H1 (cell line): Measurements from ENCODE around the gene CRYGS. TPM values are rescaled to one million over a fixed set of nuclear protein-coding genes. Genes with fewer than 3 reads are reported as not detected.

Experiments
- polyA plus RNA-seq, 7 experiments: library from polyadenylated mRNA; depleted of rRNA in 3 of 7; stranded (reverse) in 5 of 7; unstranded in 2 of 7; fragments of >200 nt in 5 of 7; fragments of 200-250 nt in 2 of 7; gene quantifications; 1 replicate in 5 of 7; 2 replicates in 1 of 7; 4 replicates in 1 of 7; pipeline versions ENCODE4 v1.2.1 to v1.2.3, GENCODE V29; 2011 to 2013; ENCODE audit warnings: missing spikeins in 2 of 7, mixed read lengths in 2 of 7
- total RNA-seq: library from RNA; stranded (reverse); fragmentation: NEBNext Ultra II Directional; extraction: Animal tissue kit (Norgen Biotek cat#: 25700); gene quantifications from 2 replicates; pipeline ENCODE4 v1.2.1, GENCODE V29; 2021
- TF ChIP-seq, protein P1 (sequence below): fragments of 300-600 bp; sonication (generic); IDR thresholded peaks from 2 replicates; pipeline ENCODE4 v1.7.1; 2012; ENCODE audit warnings: low read length, moderate library complexity, mild to moderate bottlenecking, inconsistent platforms; ENCODE audit not compliant: insufficient replicate concordance

The CRYGS gene
- total and polyA plus RNA-seq, 2 of the 8 experiments (the other 6 are each of a cell fraction or from before 2014, with no cell fraction given): 1.5 to 1.8 TPM

DNA sequence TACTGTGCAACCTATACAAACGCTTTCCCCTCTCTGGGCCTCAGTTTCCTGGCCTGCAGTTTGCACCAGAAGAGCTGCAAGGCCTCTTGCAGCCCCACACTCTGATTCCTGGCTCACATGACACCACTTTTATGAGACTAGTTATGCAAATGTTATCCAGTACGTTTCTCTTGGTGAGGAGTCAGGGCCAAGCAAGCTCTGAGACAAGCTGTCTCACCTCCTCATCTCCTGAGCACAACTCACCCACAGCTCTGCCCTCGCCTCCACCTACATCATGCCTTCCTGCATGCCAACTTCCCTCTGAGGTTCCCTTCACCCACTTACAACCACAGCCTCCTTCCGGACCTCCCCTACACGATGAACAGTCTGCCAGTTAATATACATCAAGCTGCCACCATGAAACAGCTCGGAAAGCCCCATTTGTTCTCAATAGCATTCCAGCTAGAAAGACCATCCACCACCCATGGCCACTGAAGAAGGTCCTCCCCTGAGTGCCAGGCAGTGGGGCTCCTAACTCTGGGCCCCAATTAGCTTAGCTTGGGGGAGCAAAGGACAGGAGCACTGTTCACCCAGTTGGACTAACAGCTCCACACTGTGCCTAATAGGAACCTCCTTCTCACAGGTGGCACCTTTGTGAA is 25.0 kb downstream of the CRYGS start (continued):
- TF ChIP-seq, protein P1, sequence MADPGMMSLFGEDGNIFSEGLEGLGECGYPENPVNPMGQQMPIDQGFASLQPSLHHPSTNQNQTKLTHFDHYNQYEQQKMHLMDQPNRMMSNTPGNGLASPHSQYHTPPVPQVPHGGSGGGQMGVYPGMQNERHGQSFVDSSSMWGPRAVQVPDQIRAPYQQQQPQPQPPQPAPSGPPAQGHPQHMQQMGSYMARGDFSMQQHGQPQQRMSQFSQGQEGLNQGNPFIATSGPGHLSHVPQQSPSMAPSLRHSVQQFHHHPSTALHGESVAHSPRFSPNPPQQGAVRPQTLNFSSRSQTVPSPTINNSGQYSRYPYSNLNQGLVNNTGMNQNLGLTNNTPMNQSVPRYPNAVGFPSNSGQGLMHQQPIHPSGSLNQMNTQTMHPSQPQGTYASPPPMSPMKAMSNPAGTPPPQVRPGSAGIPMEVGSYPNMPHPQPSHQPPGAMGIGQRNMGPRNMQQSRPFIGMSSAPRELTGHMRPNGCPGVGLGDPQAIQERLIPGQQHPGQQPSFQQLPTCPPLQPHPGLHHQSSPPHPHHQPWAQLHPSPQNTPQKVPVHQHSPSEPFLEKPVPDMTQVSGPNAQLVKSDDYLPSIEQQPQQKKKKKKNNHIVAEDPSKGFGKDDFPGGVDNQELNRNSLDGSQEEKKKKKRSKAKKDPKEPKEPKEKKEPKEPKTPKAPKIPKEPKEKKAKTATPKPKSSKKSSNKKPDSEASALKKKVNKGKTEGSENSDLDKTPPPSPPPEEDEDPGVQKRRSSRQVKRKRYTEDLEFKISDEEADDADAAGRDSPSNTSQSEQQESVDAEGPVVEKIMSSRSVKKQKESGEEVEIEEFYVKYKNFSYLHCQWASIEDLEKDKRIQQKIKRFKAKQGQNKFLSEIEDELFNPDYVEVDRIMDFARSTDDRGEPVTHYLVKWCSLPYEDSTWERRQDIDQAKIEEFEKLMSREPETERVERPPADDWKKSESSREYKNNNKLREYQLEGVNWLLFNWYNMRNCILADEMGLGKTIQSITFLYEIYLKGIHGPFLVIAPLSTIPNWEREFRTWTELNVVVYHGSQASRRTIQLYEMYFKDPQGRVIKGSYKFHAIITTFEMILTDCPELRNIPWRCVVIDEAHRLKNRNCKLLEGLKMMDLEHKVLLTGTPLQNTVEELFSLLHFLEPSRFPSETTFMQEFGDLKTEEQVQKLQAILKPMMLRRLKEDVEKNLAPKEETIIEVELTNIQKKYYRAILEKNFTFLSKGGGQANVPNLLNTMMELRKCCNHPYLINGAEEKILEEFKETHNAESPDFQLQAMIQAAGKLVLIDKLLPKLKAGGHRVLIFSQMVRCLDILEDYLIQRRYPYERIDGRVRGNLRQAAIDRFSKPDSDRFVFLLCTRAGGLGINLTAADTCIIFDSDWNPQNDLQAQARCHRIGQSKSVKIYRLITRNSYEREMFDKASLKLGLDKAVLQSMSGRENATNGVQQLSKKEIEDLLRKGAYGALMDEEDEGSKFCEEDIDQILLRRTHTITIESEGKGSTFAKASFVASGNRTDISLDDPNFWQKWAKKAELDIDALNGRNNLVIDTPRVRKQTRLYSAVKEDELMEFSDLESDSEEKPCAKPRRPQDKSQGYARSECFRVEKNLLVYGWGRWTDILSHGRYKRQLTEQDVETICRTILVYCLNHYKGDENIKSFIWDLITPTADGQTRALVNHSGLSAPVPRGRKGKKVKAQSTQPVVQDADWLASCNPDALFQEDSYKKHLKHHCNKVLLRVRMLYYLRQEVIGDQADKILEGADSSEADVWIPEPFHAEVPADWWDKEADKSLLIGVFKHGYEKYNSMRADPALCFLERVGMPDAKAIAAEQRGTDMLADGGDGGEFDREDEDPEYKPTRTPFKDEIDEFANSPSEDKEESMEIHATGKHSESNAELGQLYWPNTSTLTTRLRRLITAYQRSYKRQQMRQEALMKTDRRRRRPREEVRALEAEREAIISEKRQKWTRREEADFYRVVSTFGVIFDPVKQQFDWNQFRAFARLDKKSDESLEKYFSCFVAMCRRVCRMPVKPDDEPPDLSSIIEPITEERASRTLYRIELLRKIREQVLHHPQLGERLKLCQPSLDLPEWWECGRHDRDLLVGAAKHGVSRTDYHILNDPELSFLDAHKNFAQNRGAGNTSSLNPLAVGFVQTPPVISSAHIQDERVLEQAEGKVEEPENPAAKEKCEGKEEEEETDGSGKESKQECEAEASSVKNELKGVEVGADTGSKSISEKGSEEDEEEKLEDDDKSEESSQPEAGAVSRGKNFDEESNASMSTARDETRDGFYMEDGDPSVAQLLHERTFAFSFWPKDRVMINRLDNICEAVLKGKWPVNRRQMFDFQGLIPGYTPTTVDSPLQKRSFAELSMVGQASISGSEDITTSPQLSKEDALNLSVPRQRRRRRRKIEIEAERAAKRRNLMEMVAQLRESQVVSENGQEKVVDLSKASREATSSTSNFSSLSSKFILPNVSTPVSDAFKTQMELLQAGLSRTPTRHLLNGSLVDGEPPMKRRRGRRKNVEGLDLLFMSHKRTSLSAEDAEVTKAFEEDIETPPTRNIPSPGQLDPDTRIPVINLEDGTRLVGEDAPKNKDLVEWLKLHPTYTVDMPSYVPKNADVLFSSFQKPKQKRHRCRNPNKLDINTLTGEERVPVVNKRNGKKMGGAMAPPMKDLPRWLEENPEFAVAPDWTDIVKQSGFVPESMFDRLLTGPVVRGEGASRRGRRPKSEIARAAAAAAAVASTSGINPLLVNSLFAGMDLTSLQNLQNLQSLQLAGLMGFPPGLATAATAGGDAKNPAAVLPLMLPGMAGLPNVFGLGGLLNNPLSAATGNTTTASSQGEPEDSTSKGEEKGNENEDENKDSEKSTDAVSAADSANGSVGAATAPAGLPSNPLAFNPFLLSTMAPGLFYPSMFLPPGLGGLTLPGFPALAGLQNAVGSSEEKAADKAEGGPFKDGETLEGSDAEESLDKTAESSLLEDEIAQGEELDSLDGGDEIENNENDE: no peak
